IMR-90 (cell line): ENCODE data around the gene VTN. TPM values are rescaled to one million over a fixed set of nuclear protein-coding genes. Genes with fewer than 3 reads are reported as not detected.

ENCODE experiments used
- ATAC-seq: fragments of 200-7000 bp; cut with Tn5 transposase; 2 replicates; pipeline ENCODE4 v1.9.1; 2020; ENCODE audit warnings: low read depth, mild to moderate bottlenecking, moderate library complexity
- BruUV-seq: library from RNA; stranded (reverse); fragments of 400-500 nt; replicated peaks from 2 replicates; lab custom pipeline; 2021; lab: Mats Ljungman, UMichigan
- CTCF ChIA-PET: fragments of 300-600 bp; formaldehyde crosslinking; extraction: SDS; loops from one replicate; lab custom pipeline; 2021; ENCODE audit warnings: antibody characterized with exemption; lab: Yijun Ruan, JAX
- POLR2A ChIA-PET: fragments of 300-600 bp; sonication (Branson Sonifier 250); formaldehyde crosslinking; loops from one replicate; lab custom pipeline; 2022; ENCODE audit warnings: antibody characterized with exemption; ENCODE audit not compliant: unreplicated experiment; lab: Charles Lee
- DNase-seq: peaks from one replicate; pipeline ENCODE4 v3.0.0; 2013
- H2AFZ ChIP-seq: replicated peaks from 2 replicates; pipeline ENCODE3; 2013; ENCODE audit warnings: low read length, mild to moderate bottlenecking; ENCODE audit not compliant: poor library complexity
- H2AK5ac ChIP-seq: 2 replicates; pipeline ENCODE4 v1.6.1; 2013; ENCODE audit warnings: low read depth, low read length, inconsistent platforms
- H2AK9ac ChIP-seq: replicated peaks from 2 replicates; pipeline ENCODE3; 2013; ENCODE audit warnings: mild to moderate bottlenecking, low read depth, low read length, moderate library complexity; ENCODE audit not compliant: poor library complexity
- H2BK120ac ChIP-seq: 2 replicates; pipeline ENCODE4 v1.6.1; 2013; ENCODE audit warnings: low read depth, low read length, inconsistent platforms
- H2BK15ac ChIP-seq: 3 replicates; pipeline ENCODE4 v1.6.1; 2013; ENCODE audit warnings: low read depth, low read length, inconsistent platforms
- H2BK20ac ChIP-seq: 2 replicates; pipeline ENCODE4 v1.6.1; 2013; ENCODE audit warnings: low read depth, mild to moderate bottlenecking, inconsistent platforms, low read length, moderate library complexity
- H2BK5ac ChIP-seq: 2 replicates; pipeline ENCODE4 v1.6.1; 2013; ENCODE audit warnings: mild to moderate bottlenecking, low read depth, low read length, inconsistent platforms; ENCODE audit not compliant: poor library complexity, severe bottlenecking
- H3K14ac ChIP-seq: replicated peaks from 2 replicates; pipeline ENCODE4 v1.6.1; 2013; ENCODE audit warnings: low read depth, low read length, inconsistent platforms
- H3K18ac ChIP-seq: 2 replicates; pipeline ENCODE4 v1.6.1; 2013; ENCODE audit warnings: low read depth, low read length, control low read depth
- H3K23ac ChIP-seq: 2 replicates; pipeline ENCODE4 v1.6.1; 2013; ENCODE audit warnings: low read depth, low read length, inconsistent platforms
- H3K27ac ChIP-seq: 2 replicates; pipeline ENCODE4 v1.5.1; 2013; ENCODE audit warnings: mild to moderate bottlenecking, control low read depth, low read length; ENCODE audit not compliant: insufficient read depth
- H3K27me3 ChIP-seq: 2 replicates; pipeline ENCODE4 v1.6.1; 2013; ENCODE audit warnings: low read length; ENCODE audit not compliant: control insufficient read depth, insufficient read depth
- H3K36me3 ChIP-seq: 2 replicates; pipeline ENCODE4 v1.6.1; 2013; ENCODE audit warnings: low read length, mixed read lengths; ENCODE audit not compliant: control insufficient read depth, insufficient read depth
- H3K4ac ChIP-seq: 2 replicates; pipeline ENCODE4 v1.6.1; 2013; ENCODE audit warnings: low read depth, low read length, inconsistent platforms
- H3K4me1 ChIP-seq: 2 replicates; pipeline ENCODE4 v1.6.1; 2013; ENCODE audit warnings: low read length, mixed read lengths; ENCODE audit not compliant: control insufficient read depth, insufficient read depth
- H3K4me2 ChIP-seq: 2 replicates; pipeline ENCODE4 v1.6.1; 2013; ENCODE audit warnings: low read depth, mild to moderate bottlenecking, control low read depth, low read length, moderate library complexity
- H3K4me3 ChIP-seq: 2 replicates; pipeline ENCODE4 v1.5.1; 2013; ENCODE audit warnings: low read depth, mild to moderate bottlenecking, control low read depth, low read length, moderate library complexity; ENCODE audit not compliant: insufficient read depth
- H3K56ac ChIP-seq: 2 replicates; pipeline ENCODE4 v1.6.1; 2013; ENCODE audit warnings: low read length, inconsistent platforms; ENCODE audit not compliant: insufficient read depth; ENCODE audit errors: extremely low read depth
- H3K79me1 ChIP-seq, 2 experiments: 2 replicates each; pipeline ENCODE4 v1.6.1; 2013; ENCODE audit warnings: low read length in 2 of 2, inconsistent platforms in 1 of 2, low read depth in 1 of 2
- H3K9ac ChIP-seq: 2 replicates; pipeline ENCODE4 v1.6.1; 2013; ENCODE audit warnings: low read depth, low read length, control low read depth
- H3K9me1 ChIP-seq: 2 replicates; pipeline ENCODE4 v1.6.1; 2013; ENCODE audit warnings: low read length, inconsistent platforms; ENCODE audit not compliant: insufficient read depth
- H3K9me3 ChIP-seq: 2 replicates; pipeline ENCODE4 v1.6.1; 2013; ENCODE audit warnings: low read length; ENCODE audit not compliant: control insufficient read depth, insufficient read depth
- H4K20me1 ChIP-seq: 2 replicates; pipeline ENCODE4 v1.6.1; 2013; ENCODE audit warnings: low read length, inconsistent platforms; ENCODE audit not compliant: insufficient read depth
- H4K5ac ChIP-seq: 2 replicates; pipeline ENCODE4 v1.6.1; 2013; ENCODE audit warnings: mild to moderate bottlenecking, low read depth, low read length, control low read depth
- H4K8ac ChIP-seq, 2 experiments: 2 replicates each; pipeline ENCODE4 v1.6.1; 2013; ENCODE audit warnings: low read depth in 2 of 2, low read length in 2 of 2, control low read depth in 1 of 2, inconsistent platforms in 1 of 2
- H4K91ac ChIP-seq: 2 replicates; pipeline ENCODE4 v1.6.1; 2013; ENCODE audit warnings: low read depth, low read length, inconsistent platforms; ENCODE audit not compliant: insufficient read depth
- WGBS, 2 experiments: methylation state at CpG; one replicate each; pipeline versions ENCODE4 v1.1.5 to v1.1.7; 2013; ENCODE audit warnings: missing lambda C conversion rate in 2 of 2; ENCODE audit not compliant: insufficient read length in 1 of 2; ENCODE audit errors: extremely low coverage in 2 of 2; 5-methylcytosine and 5-hydroxymethylcytosine counted together
- dilution Hi-C: fragments of 300-500 bp; cut with HindIII; formaldehyde crosslinking; loops from one replicate; pipeline ENCODE4 v1.14.3; 2018; ENCODE audit warnings: low sequenced_read_pairs; ENCODE audit not compliant: unreplicated experiment
- in situ Hi-C: fragments of 300-500 bp; cut with MboI; formaldehyde crosslinking; loops from 3 replicates; pipeline ENCODE4 v1.14.3; 2019; ENCODE audit warnings: low sequenced_read_pairs, inconsistent platforms, mixed read lengths
- intact Hi-C: fragments of 100-400 bp; cut with micrococcal nuclease; formaldehyde crosslinking; loops from 2 replicates; pipeline ENCODE4 v1.10.0; 2022
- polyA plus RNA-seq, 3 experiments: library from polyadenylated mRNA; depleted of rRNA; stranded (reverse); fragments of >200 nt; gene quantifications; 2 replicates each; pipeline ENCODE4 v1.2.3, GENCODE V29; 2012; ENCODE audit warnings: low replicate concordance in 1 of 3
- total RNA-seq: library from RNA; depleted of rRNA; stranded (reverse); fragments of >200 nt; gene quantifications from 2 replicates; pipeline ENCODE4 v1.2.3, GENCODE V29; 2012
- TF ChIP-seq, protein P1 (sequence below): fragments of 150-350 bp; IDR thresholded peaks from 2 replicates; pipeline ENCODE4 v1.6.1; 2016; ENCODE audit warnings: low read depth, mild to moderate bottlenecking, low read length, moderate library complexity, borderline replicate concordance

The VTN gene
- total and polyA plus RNA-seq, 2 of the 4 experiments (the other 2 are of a cell fraction) = 0.18 to 1.0 TPM

DNA sequence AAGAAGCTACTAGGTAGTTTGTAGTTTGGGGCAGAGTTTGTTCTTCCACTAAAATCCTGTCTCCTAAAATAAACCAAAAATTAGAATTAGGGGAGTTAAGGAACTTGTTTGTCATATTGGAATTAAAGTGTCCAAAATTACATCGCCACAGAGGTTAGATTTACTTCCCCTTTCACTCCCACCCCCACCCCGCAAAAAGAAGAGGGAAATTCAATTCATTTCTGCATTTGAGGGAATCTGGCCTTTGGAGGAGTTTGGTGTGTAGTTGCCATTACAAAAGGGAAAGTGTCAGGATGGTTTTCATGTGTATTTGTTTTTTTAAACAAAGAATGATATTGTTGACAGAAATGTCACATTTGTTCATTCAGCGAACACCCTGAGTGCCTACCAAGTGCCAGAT is 45.3 kb downstream of the VTN start:
- Histone ChIP-seq H2BK20ac (no peak overlapping the region), H2BK120ac (no peak overlapping the region), H3K9me1 (no peaks in the 10 kb centered on the region; the same call in 1 of the 2 replicates), H2AK5ac (no peak overlapping the region), H3K4me1 (peaks cover 7% of the 10 kb centered on the region; the same call in 1 of the 2 replicates), H2BK5ac (no peak overlapping the region), H4K20me1 (no peaks in the 10 kb centered on the region), H3K27me3 (no peaks in the 10 kb centered on the region), H3K4me3 (no peak overlapping the region), H3K36me3 (peaks cover 16% of the 10 kb centered on the region), H3K27ac (no peak overlapping the region), H3K4ac (no peak overlapping the region), H3K79me1 (peaks cover 27 to 35% of the 10 kb centered on the region in 2 experiments; a peak in 3 of 4 replicates), H3K23ac (no peak overlapping the region), H3K9ac (no peak overlapping the region), H3K9me3 (no peaks in the 10 kb centered on the region), H3K14ac (no peak overlapping the region), H4K5ac (no peak overlapping the region), H3K4me2 (no peak overlapping the region), H2BK15ac (no peak overlapping the region), H2AK9ac (no peak overlapping the region), H4K91ac (no peak overlapping the region), H2AFZ (no peak overlapping the region), H4K8ac (no peak overlapping the region), H3K18ac (no peak overlapping the region), H3K56ac (no peak overlapping the region)
- POLR2A ChIA-PET = no interaction called here
- no peak for ATAC-seq
- in situ Hi-C loops = loop anchor here (10.0 to 25.0 kb wide), 2 partner anchors 280 to 787 kb away; partner anchors contain the start of gene NLK
- dilution Hi-C loops = no loop called here
- intact Hi-C loops = loop anchor here (10.0 kb wide), 1 partner anchor 520 kb away; the partner anchor contains the start of gene NOS2
- BruUV-seq = no TSS peak
- DNase-seq = no peak
- TF ChIP-seq, protein P1, sequence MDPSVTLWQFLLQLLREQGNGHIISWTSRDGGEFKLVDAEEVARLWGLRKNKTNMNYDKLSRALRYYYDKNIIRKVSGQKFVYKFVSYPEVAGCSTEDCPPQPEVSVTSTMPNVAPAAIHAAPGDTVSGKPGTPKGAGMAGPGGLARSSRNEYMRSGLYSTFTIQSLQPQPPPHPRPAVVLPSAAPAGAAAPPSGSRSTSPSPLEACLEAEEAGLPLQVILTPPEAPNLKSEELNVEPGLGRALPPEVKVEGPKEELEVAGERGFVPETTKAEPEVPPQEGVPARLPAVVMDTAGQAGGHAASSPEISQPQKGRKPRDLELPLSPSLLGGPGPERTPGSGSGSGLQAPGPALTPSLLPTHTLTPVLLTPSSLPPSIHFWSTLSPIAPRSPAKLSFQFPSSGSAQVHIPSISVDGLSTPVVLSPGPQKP = no peak
- WGBS, 2 experiments = no CpG with 5 or more reads among the region's 3 CpGs
- CTCF ChIA-PET = no interaction called here
